Measurements from ENCODE around the gene GPR143.

The GPR143 gene

DNA sequence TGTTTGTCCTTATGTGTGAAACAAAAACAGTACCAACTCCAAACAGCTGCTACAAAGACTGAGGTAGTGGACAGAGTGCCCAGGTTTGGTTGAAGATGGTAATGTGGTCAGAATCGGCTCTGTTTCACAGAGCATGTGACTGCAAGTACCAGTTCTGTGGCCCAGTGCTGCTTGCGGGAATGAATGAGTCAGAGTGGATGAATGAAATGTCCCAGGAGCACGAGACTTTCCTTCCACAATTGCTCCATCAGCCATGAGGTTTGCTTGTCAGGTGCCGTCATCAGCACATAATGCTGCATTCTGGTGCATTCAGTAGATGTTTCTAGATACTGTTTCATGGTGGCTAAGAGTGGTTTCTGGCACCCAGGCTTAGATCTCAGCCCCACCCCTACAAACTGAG lies 84.2 kb downstream of the GPR143 start:
- no peaks in the 10 kb centered on the region for H3K27me3 Mint-ChIP-seq
- no peak overlapping the region for H3K4me3 Mint-ChIP-seq
- ATAC-seq (no peak), DNase-seq (no peak)
- H3K9me3 Mint-ChIP-seq: no peaks in the 10 kb centered on the region
- no peak overlapping the region for H3K27ac Mint-ChIP-seq
- H3K36me3 Mint-ChIP-seq (ENCODE audit: low read depth): peaks cover 13% of the 10 kb centered on the region
- peaks cover 27% of the 10 kb centered on the region for H3K4me1 Mint-ChIP-seq

DNA sequence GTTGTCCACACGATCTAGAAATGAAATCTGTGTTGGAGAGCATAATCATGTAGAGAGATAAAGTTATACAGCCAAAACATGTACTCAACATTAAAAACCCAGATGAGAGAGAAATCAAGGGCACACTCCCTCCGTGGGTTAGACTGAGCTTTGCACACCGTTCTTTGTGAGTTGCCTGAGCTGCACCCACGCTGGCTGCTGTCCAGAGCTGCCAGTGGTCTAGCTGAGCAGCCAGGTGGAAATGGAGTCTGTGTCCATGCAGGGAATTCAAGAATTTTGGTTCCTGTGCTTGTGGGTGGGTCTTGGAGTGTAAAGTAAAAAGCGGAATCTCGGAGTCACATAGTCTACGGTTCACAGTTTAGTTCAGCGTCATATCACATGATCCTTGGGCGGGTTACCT lies 84.6 kb downstream of the GPR143 start:
- no peak overlapping the region for H3K27ac Mint-ChIP-seq
- DNase-seq (no peak), ATAC-seq (no peak)
- H3K4me1 Mint-ChIP-seq: peaks cover 28% of the 10 kb centered on the region
- no peak overlapping the region for H3K4me3 Mint-ChIP-seq
- H3K27me3 Mint-ChIP-seq: no peaks in the 10 kb centered on the region
- peaks cover 15% of the 10 kb centered on the region for H3K36me3 Mint-ChIP-seq (ENCODE audit: low read depth)
- H3K9me3 Mint-ChIP-seq: no peaks in the 10 kb centered on the region

DNA sequence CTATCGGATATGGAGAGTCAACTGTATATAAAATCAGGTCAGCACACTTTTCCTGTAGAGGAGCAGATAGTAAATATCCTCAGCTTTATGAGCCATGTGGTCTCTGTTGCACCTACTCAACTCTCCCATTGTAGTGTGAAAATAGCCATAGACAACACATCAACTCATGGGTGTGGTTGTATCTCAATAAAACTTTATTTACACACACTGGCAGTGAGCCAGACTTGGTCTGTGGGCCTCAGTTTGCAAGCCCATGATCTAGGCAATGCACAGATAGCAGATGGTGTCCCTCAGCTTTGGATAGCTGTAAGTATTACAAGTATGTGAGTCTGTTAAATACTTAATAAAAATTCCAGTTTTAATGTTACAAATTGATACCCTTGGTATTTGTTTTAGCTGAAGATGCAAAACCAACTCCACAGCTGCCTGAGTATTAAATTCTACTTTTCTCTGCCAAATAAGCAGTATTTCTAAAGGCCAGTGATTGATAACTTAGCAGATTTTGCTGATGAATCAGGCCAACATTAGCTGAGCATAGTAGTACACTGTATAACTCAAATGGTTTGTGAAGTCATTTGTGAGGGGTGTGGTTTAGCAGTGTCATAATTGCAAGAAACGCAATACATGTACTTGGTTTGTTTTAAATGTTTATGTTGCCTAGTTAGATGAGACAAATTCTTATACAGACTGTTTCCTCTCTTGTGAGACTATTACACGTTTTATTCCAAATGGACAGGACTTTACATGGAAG lies 87.3 kb downstream of the GPR143 start:
- Mint-ChIP-seq H3K4me3 (no peak overlapping the region), H3K27me3 (no peaks in the 10 kb centered on the region), H3K4me1 (peaks cover 30% of the 10 kb centered on the region), H3K27ac (peak overlapping the region; percentile 72), H3K36me3 (ENCODE audit: low read depth) (peaks cover 19% of the 10 kb centered on the region), H3K9me3 (no peaks in the 10 kb centered on the region)
- ATAC-seq (no peak), DNase-seq (no peak)

DNA sequence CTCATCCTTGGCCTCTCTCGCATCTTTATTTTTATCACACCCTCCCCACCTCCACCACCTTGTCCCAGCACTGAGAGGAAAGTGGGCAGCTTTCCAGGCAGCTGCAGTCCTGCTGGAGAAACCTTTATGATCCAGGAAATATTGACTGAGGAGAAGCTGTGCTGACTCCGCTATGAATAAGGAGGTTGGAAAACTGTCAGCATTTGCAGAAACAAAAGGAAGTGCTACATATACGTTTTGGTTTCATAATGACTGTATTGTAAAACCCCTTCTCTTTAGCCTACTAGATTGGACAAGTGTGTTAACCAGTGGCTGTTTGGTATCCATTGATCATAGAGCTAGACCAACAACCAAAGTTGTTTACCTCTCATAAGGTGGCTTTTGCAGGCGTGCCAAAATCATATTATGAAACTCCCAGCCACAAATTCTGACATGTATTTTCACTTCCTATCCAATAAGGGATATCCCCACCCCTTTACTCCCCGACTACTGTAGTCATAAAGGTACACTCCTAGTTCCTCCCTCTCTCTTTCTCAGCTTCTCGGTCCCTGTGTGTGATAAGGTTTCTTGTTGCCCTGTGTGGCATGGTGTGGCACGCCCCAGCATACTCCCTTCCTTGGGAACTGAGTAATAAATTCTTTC lies 88.4 kb downstream of the GPR143 start:
- Mint-ChIP-seq H3K27ac (peak overlapping the region; percentile 72), H3K4me1 (peaks cover 35% of the 10 kb centered on the region), H3K4me3 (no peak overlapping the region), H3K9me3 (no peaks in the 10 kb centered on the region), H3K27me3 (no peaks in the 10 kb centered on the region), H3K36me3 (ENCODE audit: low read depth) (peaks cover 23% of the 10 kb centered on the region)
- ATAC-seq: peak; percentile 98
- peak; percentile 12 for DNase-seq

DNA sequence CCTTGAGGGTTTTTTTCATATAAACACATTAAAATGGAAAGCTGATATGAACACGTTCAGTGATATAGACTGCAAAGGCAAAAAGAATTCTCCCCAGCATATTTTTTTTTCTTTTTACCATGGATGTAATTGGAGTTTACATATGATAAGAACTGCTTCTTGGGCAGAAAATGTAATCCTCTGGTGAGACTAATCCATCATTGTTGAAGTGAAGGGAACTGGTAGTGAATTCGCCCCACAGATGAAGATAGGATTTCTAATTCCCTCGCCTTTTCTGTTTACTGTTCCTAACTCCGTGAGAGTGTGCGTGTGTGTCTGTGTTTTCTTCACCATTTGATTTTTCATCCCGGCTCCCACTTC lies 88.9 kb downstream of the GPR143 start:
- H3K9me3 Mint-ChIP-seq: no peaks in the 10 kb centered on the region
- DNase-seq (no peak), ATAC-seq (no peak)
- no peak overlapping the region for H3K4me3 Mint-ChIP-seq
- H3K27ac Mint-ChIP-seq: peak overlapping the region; percentile 72
- H3K4me1 Mint-ChIP-seq: peaks cover 40% of the 10 kb centered on the region
- H3K27me3 Mint-ChIP-seq: no peaks in the 10 kb centered on the region
- peaks cover 20% of the 10 kb centered on the region for H3K36me3 Mint-ChIP-seq (ENCODE audit: low read depth)

DNA sequence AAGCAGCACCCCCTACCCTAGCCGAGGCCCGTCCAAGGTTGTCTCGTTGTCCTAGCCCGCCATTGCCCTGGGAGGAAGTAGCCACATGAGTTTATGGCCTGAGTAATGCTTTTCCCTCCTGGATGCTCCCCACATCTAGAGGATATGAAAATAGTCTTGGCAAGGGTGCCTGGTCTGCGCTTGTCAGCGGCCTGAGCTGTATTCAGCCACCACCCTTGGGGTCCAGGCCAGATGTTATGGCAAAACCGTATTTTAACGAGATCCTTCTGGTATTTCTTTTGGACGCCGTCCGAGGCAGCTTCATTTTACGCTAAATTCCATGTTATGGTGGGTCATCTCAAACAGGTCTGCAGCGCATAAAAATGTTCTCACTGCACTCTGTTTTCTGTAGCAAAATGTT lies 89.3 kb downstream of the GPR143 start:
- ATAC-seq (no peak), DNase-seq (no peak)
- Mint-ChIP-seq H3K4me1 (peaks cover 39% of the 10 kb centered on the region), H3K9me3 (no peaks in the 10 kb centered on the region), H3K4me3 (no peak overlapping the region), H3K36me3 (ENCODE audit: low read depth) (peaks cover 19% of the 10 kb centered on the region), H3K27ac (peak overlapping the region; percentile 31), H3K27me3 (no peaks in the 10 kb centered on the region)
